Gastroesophageal sphincter (tissue), 4 donors: ENCODE results near the gene SHISA2. TPM values are rescaled to one million over a fixed set of nuclear protein-coding genes. Genes with fewer than 3 reads are reported as not detected.
A peak's percentile ranks its signal among the peaks of the same experiment; 100 is the strongest.
"Not testable (repeated sequence)": the region's sequence is repeated elsewhere in the genome, so short reads cannot be mapped to it uniquely, and the experiment has no call there.

Experiments used
- ATAC-seq: fragments of 150-250 bp; one replicate; pipeline ENCODE4 v1.9.1; 2016; ENCODE audit warnings: mild to moderate bottlenecking, moderate library complexity
- H3K27ac ChIP-seq, 4 donors: fragments of 200-600 bp; sonication (generic) in 3 of 4; 1 replicate in 3 of 4; 2 replicates in 1 of 4; pipeline ENCODE4 v1.5.1; 2016 to 2019
- H3K27me3 ChIP-seq: fragments of 200-600 bp; sonication (generic); one replicate; pipeline ENCODE4 v1.5.1; 2019
- H3K36me3 ChIP-seq, 2 donors: fragments of 200-600 bp; sonication (generic); one replicate each; pipeline ENCODE4 v1.5.1; 2019; ENCODE audit warnings: control low read depth in 1 of 2
- H3K4me1 ChIP-seq, 3 donors: fragments of 200-600 bp; sonication (generic); 1 replicate in 2 of 3; 2 replicates in 1 of 3; pipeline ENCODE4 v1.5.1; 2016 to 2019; ENCODE audit warnings: control low read depth in 2 of 3
- H3K4me3 ChIP-seq, 2 donors: fragments of 200-600 bp; sonication (generic); one replicate each; pipeline ENCODE4 v1.5.1; 2019; ENCODE audit warnings: mild to moderate bottlenecking in 1 of 2, moderate library complexity in 1 of 2
- H3K9me3 ChIP-seq, 3 donors: fragments of 200-600 bp; sonication (generic); one replicate each; pipeline ENCODE4 v1.5.1; 2017 to 2019; ENCODE audit warnings: control low read depth in 2 of 3
- EP300 ChIP-seq: sonication (generic); formaldehyde crosslinking; IDR thresholded peaks from one replicate; pipeline ENCODE4 v1.6.1; 2017; ENCODE audit warnings: antibody characterized with exemption, mild to moderate bottlenecking
- POLR2A ChIP-seq, 2 donors: fragments of 450-650 bp; IDR thresholded peaks; one replicate each; pipeline ENCODE4 v1.6.1; 2017; ENCODE audit warnings: antibody characterized with exemption in 2 of 2, mild to moderate bottlenecking in 2 of 2, moderate library complexity in 1 of 2
- POLR2AphosphoS5 ChIP-seq: sonication (generic); formaldehyde crosslinking; IDR thresholded peaks from one replicate; pipeline ENCODE4 v1.6.1; 2017; ENCODE audit warnings: antibody characterized with exemption
- WGBS, 2 donors: methylation state at CpG; one replicate each; pipeline ENCODE4 v1.1.5; 2018; ENCODE audit warnings: low coverage in 1 of 2; 5-methylcytosine and 5-hydroxymethylcytosine counted together
- total RNA-seq, 4 donors: library from RNA; depleted of rRNA; stranded (reverse); fragments of >200 nt; gene quantifications; one replicate each; pipeline ENCODE4 v1.1.0, GENCODE V29; 2016
- TF ChIP-seq, protein P1 (sequence below), 4 experiments: fragments of 200-600 bp in 2 of 4; fragments of 450-650 bp in 2 of 4; sonication (generic) in 1 of 4; IDR thresholded peaks; one replicate each; pipeline ENCODE4 v1.5.1; 2017 to 2019; ENCODE audit warnings: antibody characterized with exemption in 4 of 4, mild to moderate bottlenecking in 2 of 4, moderate library complexity in 2 of 4

The SHISA2 gene
- total RNA-seq, 4 donors from 2014 or later: 0.47 to 3.1 (median 0.71) TPM

DNA sequence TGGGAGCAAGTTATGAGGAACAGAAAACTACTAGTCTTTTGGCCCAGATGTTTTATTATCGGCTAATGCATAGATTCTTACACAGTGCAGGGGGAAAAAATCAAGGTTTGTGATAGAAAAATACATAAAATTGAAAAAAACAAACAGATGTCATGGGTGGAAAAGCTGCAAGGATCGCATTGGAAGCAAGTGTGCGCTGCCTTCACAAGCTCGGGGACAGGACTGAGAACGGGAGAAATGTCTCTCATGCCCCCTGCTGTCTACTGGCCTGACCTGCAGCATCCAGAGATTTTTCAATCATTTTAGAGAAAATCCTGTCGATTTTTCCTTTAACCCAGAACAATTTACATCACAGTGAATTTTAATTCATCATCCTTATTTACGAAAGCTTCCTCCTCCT is 20.5 kb upstream of the SHISA2 start:
- not testable (repeated sequence) for H3K4me1 ChIP-seq, H3K27ac ChIP-seq, H3K4me3 ChIP-seq, H3K9me3 ChIP-seq, H3K36me3 ChIP-seq
- H3K27me3 ChIP-seq: peaks cover 29% of the 10 kb centered on the region
- TF ChIP-seq, protein P1, sequence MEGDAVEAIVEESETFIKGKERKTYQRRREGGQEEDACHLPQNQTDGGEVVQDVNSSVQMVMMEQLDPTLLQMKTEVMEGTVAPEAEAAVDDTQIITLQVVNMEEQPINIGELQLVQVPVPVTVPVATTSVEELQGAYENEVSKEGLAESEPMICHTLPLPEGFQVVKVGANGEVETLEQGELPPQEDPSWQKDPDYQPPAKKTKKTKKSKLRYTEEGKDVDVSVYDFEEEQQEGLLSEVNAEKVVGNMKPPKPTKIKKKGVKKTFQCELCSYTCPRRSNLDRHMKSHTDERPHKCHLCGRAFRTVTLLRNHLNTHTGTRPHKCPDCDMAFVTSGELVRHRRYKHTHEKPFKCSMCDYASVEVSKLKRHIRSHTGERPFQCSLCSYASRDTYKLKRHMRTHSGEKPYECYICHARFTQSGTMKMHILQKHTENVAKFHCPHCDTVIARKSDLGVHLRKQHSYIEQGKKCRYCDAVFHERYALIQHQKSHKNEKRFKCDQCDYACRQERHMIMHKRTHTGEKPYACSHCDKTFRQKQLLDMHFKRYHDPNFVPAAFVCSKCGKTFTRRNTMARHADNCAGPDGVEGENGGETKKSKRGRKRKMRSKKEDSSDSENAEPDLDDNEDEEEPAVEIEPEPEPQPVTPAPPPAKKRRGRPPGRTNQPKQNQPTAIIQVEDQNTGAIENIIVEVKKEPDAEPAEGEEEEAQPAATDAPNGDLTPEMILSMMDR (IDR thresholded peaks at IDR 0.05): peak in 1 of 4 experiments; percentile 19
- peak; percentile 34 for ATAC-seq
- WGBS, 2 donors: 14 to 50% methylated on average over 1 to 5 of the region's 7 CpGs

DNA sequence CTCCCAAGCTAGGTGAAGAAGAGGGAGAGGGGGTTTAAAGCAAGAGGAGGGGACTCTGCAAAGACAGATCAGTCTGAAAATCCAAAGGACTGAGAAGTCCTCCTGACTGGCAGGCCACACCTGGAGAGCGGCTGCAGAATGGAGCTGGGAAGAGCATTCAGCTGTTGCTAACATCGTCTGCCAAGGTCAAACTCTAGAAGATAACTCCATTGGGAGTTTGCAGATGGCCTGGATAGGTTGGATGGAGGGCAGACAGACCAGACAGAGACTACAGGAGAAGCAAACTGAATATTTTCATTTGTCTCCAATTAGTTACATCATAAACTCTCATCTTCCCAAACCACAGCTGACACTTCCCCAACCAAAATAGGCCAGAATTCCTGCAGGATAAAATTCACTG is 19.9 kb upstream of the SHISA2 start:
- H3K4me1 ChIP-seq: no peaks in the 10 kb centered on the region
- no peak overlapping the region for H3K4me3 ChIP-seq
- H3K27ac ChIP-seq: no peak overlapping the region
- TF ChIP-seq POLR2A (IDR thresholded peaks at IDR 0.05): no peak
- TF ChIP-seq, protein P1 (IDR thresholded peaks at IDR 0.05): no peak
- no peak for TF ChIP-seq POLR2AphosphoS5
- TF ChIP-seq EP300: no peak
- no peaks in the 10 kb centered on the region for H3K9me3 ChIP-seq
- peaks cover 23% of the 10 kb centered on the region for H3K27me3 ChIP-seq
- ATAC-seq: no peak
- WGBS, 2 donors: 80 to 100% methylated on average over 1 of the region's 2 CpGs
- H3K36me3 ChIP-seq: no peaks in the 10 kb centered on the region

DNA sequence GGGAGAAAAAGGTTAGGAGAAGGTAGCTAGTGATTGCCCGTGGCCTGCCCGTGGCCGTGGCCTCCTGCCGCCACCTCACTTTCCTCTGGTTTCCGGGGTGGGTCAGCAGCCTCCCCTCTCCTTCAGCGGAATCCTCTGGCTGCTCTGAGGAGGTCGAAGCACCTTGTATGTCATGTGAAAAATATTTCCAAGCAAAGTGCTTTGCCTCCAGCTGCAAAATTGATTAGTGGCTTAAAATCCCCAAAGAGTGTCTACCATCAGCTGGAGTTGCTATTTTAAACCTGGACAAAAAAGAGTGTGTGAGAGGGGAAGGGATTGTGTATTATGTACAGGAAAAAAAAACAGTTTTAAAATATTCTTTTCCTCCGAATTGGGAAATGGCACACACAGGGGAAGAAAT is 17.8 kb upstream of the SHISA2 start:
- H3K36me3 ChIP-seq, H3K9me3 ChIP-seq, H3K4me3 ChIP-seq, ATAC-seq, H3K27ac ChIP-seq, H3K4me1 ChIP-seq, H3K27me3 ChIP-seq: not testable (repeated sequence)
- 0 to 78% methylated on average over 1 to 6 of the region's 8 CpGs for WGBS, 2 donors

DNA sequence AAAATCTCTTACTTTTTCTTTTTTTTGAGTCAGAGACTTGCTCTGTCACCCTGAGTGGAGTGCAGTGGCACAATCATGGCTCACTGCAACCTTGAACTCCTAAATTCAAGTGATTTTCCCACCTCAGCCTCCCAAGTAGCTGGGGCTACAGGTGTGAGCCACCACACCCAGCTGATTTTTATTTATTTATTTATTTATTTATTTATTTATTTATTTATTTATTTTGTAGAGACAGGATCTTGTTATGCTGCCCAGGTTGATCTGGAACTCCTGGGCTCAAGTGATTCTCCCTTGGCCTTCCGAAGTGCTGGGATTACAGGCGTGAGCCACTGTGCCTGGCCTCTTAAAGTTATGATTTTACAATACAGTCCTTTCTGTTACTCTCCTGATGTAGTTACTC is 16.6 kb upstream of the SHISA2 start:
- ATAC-seq, H3K9me3 ChIP-seq, H3K27ac ChIP-seq, H3K27me3 ChIP-seq, H3K4me3 ChIP-seq, H3K36me3 ChIP-seq, H3K4me1 ChIP-seq: not testable (repeated sequence)
- WGBS, 2 donors: 71 to 100% methylated on average over 1 to 2 of the region's 2 CpGs

DNA sequence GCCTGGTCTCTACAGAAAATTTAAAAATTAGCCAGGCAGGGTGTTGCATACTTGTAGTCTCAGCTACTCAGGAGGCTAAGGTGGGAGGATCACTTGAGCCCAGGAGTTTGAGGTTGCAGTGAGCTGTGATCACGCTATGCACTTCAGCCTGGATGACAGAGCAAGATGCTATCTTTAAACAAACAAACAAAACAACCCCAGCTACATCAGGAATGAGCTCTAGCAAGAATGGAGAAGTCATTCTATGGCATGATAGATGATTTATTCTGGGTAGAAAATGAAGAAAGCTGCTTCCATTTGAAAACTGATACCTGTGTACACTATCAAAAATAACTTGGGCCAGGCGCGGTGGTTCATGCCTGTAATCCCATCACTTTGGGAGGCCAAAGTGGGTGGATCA is 15.8 kb upstream of the SHISA2 start:
- no peak overlapping the region for H3K4me3 ChIP-seq
- no peaks in the 10 kb centered on the region for H3K36me3 ChIP-seq
- H3K4me1 ChIP-seq: no peaks in the 10 kb centered on the region
- no peak for ATAC-seq
- TF ChIP-seq, protein P1 (IDR thresholded peaks at IDR 0.05): no peak
- no peaks in the 10 kb centered on the region for H3K27me3 ChIP-seq
- no peaks in the 10 kb centered on the region for H3K9me3 ChIP-seq
- WGBS, 2 donors: 100% methylated on average over 1 of the region's 3 CpGs; no CpG with 5 or more reads in 1 of the 2 donors
- H3K27ac ChIP-seq: no peak overlapping the region

DNA sequence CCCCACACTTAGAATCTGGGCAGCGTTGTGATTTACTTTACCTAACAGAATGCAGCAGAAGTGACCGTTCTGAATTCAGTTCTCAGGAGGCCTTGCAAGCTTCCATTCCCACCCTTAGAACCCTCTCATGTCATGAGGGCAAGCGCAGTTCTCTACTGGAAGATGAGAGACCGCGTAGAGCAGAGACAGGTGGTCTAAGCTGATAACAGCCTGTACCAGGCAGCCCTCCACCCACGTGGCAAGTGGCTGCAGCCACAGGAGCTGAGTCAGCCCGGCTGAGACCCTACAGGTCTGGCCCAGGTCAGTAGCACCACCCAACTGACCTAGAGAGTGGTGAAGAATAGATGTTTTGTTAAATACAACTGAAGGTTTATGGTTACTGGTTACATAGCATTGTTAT is 14.7 kb upstream of the SHISA2 start:
- WGBS, 2 donors: 41 to 82% methylated on average over 3 to 4 of the region's 7 CpGs
- not testable (repeated sequence) for H3K4me3 ChIP-seq, H3K4me1 ChIP-seq, H3K36me3 ChIP-seq, H3K27ac ChIP-seq, H3K27me3 ChIP-seq, H3K9me3 ChIP-seq, ATAC-seq

DNA sequence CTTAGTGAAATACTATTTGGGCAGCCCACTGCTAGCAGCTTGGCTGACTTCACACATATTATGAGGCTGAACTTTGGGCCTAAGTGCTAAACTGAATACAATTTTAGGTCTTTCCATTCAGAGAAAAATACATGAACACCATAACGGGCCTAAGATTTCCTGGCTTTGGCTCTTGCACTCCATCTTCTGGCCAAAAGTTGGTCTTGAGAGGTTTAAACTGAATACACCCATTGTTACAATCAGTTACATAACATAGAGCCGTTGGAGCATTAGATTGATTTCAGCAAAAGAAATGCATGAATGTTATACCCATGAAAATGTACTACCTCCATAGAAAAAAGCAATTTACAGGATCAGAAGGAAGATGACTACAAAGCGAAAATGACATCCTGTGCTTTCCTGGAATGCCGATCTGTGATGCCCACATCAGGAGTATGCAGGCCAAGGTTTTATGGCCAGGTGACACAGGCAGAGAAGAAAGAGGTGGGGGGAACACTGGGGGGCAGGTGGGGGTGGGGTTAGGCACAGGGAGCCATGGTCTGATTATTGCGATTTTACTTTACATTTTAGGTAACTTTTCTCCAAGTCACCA is 11.1 kb upstream of the SHISA2 start:
- TF ChIP-seq, protein P1 (IDR thresholded peaks at IDR 0.05): peak in 2 of 4 experiments; percentile 28 to 59
- no peak for TF ChIP-seq EP300
- H3K9me3 ChIP-seq: no peaks in the 10 kb centered on the region
- no peaks in the 10 kb centered on the region for H3K4me1 ChIP-seq
- no peak overlapping the region for H3K27ac ChIP-seq
- 58 to 60% methylated on average over 5 of the region's 5 CpGs for WGBS, 2 donors
- no peaks in the 10 kb centered on the region for H3K36me3 ChIP-seq
- no peak overlapping the region for H3K4me3 ChIP-seq
- peaks cover 4% of the 10 kb centered on the region for H3K27me3 ChIP-seq
- no peak for ATAC-seq
